GM19035 (cell line): Measurements from ENCODE around the gene SMARCC2.
"Not testable (repeated sequence)": the region's sequence is repeated elsewhere in the genome, so short reads cannot be mapped to it uniquely, and the experiment has no call there.

ENCODE experiments used
- ATAC-seq: cut with Tn5 transposase; IDR thresholded peaks from one replicate; pipeline ENCODE4 v1.9.1; 2021; ENCODE audit not compliant: unreplicated experiment

The SMARCC2 gene

DNA sequence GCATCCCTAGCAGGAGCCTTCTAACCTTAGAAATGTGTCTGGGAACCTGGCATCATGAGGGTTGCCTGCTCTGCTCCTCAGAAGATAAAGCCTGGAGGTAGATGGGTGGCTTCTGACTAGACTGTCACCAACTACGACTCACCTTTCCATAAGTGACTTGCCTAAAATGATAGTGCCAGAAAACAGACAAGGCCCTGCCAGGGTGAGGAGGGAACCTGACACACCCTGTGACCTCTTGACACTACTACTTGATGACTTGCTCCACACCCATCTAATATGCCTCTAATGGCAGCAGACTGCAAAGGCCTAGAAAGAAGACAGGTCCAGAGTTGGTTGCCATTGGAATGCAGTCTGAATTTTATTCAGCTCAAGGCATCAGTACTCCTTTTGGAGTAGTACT lies 23.1 kb upstream of the SMARCC2 start:
- no peak for ATAC-seq

DNA sequence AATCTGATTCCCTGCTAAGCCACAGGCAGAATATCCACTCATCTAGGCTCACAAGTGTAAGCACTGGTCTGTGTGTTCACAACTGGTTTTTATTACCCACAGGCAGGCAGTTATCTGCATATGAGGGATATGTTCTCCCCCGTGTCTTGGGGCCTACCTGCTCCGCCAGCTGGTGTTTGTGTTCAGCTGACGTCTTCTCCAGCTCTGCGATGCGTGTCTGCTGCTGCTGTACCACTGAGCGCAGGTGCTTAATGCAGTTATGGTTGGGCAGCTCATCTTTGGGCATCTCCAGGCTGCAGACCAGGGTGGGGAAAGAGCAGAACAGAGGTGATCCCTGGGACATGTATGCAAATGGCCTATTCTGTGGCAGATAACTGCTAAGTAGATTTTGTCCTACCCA lies 18.7 kb upstream of the SMARCC2 start:
- ATAC-seq = no peak

DNA sequence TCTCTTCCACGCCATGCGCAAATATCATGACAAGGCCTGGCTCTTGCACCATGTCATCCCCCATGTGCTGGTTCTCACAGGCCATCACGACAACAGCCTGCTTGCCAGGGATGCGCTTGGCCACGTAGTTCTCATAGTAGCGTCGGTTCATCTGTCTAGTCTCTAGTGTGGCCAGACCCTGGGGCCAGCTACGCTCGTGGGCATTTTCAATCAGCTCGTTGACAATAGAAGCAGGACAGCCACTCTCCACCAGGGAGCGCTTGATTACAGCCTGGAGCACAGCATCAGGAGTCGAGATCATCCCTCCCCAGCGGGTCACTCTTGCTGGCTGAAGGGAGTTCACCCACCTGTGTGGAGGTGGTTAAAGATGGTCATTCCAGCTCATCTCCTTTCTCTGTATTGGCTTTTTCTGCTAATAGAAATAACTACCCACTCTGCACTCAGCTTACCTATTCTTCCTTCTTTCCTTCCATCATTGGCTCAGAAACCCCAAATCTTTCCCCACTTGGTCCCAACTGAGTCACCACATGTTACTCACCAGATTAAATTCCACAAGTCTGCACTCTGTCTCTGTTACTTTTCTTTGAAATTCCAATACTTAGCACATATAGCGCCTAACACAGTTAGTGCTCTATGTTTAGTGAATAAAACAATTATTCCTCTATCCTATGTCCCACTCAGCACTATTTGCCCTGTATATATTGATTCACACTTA lies 17.3 kb upstream of the SMARCC2 start:
- no peak for ATAC-seq

DNA sequence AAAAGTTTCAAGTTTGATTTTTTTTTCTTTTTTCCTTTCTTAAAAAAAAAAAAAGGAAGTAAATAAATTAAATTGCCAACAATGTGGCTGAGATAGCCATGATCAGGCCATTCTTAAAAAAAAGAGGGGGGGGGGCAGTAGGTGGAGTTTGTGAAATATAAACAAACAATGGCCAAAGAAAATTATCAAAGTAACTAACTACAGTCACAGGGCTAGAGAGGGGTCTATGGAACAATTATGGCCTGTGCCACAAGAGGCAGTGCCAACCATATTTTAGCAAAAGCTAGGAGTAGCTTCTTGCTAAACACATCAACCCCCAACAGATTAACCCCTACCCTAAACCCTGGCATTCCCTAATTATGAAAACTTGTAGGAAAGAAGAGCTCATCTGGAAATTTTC lies 16.2 kb upstream of the SMARCC2 start:
- no peak for ATAC-seq

DNA sequence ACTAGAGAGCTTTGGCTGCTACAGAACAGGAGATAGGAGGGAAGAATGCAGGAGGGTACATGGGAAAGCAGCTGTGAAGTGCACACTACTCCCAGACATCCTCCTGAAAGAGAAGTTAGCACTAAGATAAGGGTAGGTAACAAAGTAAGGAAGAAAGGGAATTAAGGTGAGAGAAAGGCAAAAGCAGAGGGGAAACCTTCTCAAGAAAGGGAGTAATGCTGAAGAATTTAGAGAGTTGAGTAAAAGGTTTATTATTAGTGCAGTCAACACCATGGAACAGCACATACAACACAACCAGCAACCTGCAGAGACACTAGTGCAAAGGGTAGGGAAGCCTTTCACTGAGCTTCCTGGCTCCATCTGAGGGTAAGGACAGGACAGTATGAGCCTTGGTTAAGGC lies 15.0 kb upstream of the SMARCC2 start:
- no peak for ATAC-seq

DNA sequence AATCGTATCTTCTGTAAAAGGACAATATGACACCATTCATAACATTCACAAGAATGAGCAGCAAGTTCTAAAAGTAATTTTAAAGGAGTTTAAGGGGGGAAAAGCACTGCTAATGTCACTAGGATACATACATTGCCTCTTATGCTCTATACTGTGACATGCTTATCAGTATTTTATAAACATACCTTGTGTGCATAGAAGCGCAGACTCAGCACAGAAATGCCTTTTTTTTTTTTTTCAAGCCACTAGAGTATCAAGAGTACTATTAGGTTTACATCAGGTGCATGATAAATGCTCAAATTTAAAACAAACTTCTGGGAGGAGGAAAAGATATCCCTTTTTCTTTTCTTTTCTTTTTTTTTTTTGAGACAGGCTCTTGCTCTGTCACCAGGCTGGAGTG lies 13.6 kb upstream of the SMARCC2 start:
- no peak for ATAC-seq

DNA sequence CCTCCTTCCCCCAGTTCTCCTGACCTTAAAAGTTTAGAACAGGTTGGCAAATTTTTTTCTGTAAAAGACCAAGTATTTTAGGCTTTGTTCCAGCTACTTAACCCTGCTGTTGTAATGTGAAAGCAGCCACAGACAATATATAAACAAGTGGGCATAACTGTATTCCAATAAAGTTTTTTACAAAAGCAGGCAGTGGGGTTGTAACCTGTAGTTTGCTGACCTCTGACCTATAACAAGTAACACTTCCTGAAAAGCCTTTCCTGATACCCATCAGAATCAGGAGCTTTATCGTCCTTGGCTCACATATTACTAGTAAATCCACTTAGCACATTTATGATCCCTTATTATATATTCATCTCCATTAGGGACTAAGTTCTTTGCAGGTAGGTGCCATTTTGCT lies 13.1 kb upstream of the SMARCC2 start:
- no peak for ATAC-seq

DNA sequence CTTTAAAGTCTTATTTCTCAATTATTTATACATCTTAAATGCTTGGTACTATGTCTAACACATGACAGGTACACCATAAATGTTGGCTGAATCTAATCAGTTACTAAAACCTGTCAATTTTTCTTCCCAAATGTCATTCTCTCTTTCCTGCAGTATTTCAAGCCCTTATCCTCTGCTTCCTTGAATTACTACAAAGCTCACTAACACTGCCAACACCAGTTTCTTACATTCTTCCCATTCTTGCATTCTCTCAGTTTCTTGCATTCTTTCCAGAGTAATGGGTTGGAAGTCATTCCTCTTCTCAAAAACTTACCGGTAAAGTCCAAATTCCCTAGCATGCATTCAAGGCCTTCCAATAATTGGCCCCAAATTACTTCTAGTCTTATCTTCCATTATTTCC lies 9.6 kb upstream of the SMARCC2 start:
- ATAC-seq = no peak

DNA sequence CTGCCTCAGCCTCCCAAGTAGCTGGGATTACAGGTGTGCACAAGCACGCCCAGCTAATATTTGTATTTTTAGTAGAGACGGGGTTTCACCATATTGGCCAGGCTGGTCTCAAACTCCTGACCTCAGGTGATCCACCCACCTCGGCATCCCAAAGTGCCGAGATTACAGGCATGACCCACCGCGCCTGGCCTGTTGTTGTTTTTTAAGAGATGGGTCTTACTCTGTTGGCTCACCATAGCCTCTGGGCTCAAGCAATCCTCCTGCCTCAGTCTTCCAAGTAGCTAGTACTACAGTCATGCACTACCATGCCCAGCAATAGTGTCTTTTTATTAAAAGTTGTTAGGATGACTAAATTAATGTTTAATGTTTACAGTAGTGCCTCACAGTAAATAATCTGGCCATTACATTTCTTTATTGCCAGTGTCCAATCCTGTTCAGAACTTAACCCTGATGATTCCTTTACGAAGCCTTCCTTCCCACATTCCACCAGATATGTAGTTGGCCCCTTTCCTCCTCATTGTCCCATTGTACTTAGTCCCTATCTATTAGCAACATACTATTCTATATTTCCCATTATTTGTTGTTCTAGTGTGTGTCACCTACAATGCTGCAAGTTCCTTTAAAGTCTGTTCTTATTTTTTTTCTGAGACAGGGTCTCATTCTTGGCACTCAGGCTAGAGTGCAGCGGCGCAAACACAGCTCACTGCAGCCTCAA lies 8.8 kb upstream of the SMARCC2 start:
- ATAC-seq = no peak

DNA sequence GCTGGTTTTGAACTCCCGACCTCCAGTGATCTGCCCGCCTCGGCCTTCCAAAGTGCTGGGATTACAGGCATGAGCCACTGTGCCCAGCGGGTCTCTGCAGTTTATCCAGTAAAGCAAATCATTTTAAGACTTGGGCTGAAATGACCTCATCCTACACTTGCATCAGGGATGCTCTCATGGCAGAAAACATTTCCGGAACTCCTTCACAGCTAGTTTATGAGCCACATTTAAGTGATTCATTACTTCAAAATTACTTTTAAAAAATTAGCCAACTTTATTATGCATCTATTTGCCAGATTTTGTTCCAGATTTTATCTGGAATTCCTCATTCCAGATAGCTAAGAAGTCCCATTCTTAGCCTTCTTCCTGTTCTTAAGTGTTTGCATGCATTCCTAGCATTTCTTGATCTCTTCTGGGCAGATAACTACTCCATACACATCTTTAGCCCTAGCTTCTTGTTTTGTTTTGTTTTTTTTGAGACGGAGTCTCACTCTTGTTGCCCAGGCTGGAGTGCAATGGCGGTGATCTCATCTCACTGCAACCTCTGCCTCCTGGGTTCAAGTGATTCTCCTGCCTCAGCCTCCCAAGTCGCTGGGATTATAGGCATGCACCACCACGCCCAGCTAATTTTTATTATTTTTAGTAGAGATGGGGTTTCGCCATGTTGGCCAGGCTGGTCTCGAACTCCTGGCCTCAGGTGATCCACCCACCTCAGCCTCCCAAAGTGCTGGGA lies 7.7 kb upstream of the SMARCC2 start:
- ATAC-seq = not testable (repeated sequence)

DNA sequence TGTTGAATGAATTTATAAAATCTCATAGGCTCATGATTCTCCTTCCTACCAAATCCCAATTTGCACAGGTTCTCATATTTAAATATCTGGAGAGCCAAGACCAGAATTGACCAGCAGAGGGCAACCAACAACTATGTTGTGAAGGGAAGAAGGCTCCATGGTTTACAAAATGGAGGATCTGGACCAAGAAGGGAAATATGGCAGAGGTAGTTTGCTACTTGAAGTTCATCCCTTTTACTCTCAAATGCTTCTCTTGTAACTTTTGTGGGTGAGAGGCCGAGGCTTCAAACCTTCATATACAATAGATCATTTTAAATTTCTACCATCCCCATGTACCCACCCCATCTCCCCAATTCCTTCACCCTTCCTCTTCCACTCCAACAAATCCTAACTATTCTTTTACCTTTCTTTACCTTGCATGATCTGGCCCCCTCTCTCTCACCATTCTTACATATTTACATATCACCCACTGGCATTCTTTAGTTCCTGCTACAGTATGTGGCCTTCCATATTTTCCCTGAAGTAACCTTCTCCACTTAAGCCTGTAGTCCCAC lies 3.8 kb upstream of the SMARCC2 start:
- no peak for ATAC-seq

DNA sequence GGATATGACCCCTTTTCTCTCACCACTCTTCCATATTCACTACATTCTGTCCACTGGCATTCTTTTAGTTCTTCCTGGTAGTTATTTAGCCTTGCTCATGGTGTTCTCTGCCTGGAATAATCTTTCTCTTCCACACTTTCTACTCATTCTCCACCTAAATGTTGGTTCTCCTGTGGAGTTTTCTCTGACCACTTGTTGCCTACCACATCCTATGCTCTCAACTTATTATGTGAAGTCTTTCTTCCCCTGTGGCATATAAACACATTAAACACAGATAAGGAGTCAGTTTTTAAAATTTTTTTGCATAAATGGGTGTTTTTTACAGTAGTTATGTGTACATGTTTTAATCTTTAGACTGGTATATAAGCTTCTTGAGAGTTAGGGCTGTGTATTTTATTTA lies 3.3 kb upstream of the SMARCC2 start:
- no peak for ATAC-seq

DNA sequence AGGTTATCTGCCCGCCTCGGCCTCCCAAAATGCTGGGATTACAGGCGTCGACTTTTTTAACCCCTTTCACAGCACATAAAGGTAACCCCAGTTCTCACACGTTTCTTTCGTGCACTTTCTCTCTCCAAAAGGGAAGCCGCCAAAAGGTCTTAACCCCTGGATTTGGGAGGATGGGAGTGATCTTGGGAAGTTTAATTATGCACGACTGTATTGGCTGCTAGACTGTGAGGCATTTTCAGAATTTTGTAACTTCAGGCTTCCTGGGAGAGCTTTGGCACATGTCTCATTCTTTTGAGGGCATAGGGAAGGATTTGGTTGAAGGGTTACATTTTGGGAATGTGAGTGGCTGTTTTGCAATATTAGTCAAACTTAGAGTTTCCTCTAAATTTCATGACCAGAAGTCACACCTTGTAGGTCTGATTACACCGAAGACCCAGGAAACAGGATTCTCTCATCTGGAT lies 1.4 kb upstream of the SMARCC2 start:
- ATAC-seq = no peak

DNA sequence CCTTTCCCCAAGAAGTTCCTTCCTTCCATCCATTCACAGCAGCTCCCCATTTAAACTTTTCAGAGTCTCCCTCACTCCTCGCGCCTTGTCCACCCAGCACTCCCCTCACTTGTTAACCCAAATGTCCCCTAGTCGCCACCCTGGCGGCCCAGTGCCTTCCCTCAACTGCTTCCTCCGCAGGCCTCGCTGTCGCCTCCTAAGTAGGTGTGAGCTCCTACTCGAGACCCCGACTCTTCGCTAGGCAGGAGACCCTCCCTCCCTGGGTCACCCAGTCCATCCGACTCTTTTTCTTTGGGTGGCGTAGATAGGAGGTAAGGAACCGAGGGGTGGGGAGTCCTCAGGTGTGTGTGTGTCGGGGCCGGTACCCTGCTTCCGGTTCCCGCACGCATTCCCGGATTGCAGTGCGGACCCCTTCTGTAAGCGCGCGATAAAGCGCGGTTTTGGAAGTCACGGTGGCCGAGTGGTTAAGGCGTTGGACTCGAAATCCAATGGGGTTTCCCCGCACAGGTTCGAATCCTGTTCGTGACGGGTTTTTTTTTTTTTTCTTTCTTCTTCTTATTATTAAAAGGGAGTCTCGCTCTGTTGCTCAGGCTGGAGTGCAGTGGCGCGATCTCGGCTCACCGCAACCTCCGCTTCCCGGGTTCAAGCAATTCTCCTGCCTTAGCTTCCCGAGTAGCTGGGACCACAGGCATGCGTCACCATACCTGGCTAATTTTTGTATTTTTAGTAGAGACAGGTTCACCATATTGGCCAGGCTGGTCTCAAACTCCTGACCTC lies 823 bp upstream of the SMARCC2 start:
- ATAC-seq = peak; percentile 21

DNA sequence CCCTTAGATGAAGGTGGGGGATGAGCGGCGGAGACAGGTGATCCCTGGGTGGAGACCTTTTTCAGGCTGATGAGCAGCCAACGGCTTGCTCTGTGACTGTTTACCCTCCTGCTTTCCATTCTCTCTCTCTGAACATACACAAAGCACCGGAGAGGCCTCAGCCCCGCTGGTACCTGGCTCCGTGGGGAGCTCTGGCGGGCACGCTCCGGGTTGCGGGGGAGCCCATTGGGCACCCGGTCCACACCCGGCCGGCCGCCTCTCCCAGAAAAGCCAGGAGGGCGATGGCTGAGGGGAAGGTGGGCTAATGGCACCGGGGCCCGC lies 545 bp downstream of the SMARCC2 start:
- ATAC-seq = no peak

DNA sequence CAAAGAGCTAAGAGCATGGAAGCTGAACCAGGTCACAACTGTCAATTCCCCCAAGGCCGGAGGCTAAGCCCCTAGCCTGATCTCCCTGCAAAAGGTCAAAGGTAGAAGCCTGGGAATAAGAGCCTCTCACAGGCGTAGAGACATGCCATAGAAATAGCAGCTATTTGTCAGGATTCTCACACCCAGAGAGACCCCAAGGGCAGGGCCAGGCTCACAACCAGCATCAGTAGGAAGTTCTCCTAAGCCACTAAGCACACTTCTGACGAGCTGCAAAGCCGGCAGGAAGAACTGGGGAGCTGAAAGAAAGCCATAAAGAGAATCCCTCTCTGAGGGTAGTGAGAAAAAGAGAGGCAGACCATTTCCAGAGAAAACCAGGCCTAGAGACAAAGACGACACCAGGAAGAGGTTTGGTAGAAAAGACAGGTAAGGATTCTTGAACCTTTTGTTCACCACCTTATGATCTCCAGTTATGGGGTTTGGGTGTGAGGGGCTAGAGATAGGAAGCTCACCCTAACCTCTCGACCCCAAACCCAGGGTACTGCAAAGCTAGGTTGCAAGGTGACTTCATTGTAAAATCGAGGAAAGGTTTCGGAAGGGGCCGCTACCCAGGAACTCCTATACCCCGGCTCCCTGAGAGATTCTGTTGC lies 1.0 kb downstream of the SMARCC2 start:
- no peak for ATAC-seq

DNA sequence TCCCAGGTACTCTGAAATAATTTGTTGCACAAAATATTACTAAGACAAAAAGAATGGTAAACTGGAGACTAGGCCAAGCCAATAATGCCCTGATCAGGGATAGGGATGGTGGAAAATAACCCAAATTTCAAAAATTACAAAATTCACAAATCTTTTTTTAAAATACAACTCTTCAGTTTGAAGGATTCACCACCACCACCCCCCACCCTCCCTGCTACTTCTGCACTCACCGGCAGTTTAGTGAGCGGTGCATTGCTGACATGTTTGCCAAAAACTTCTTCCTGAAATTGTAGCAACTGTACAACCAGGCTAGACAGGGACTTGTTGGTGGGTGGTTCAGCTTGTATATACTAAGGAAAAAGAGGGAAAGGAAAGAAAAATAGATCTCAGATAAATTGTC lies 2.3 kb downstream of the SMARCC2 start:
- ATAC-seq = no peak

DNA sequence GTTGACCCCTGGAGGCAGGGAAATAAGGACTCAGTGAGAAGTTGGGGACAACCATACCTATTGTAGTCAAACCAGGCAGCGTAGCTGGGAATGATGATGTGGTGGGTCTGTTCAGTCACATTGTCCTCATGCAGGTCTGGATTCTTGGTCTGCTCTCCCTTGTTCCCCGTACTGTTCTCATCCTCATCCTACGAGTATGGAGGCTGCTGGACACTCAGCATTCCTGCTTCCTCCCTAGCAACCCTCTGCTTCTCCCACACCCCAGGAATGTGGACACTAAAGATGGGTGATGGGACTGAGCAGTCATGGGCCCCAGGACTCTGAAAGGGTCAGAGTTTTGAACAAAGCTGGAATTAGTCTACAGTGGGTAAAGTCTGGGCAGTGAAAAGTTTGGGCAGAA lies 10.9 kb downstream of the SMARCC2 start:
- no peak for ATAC-seq

DNA sequence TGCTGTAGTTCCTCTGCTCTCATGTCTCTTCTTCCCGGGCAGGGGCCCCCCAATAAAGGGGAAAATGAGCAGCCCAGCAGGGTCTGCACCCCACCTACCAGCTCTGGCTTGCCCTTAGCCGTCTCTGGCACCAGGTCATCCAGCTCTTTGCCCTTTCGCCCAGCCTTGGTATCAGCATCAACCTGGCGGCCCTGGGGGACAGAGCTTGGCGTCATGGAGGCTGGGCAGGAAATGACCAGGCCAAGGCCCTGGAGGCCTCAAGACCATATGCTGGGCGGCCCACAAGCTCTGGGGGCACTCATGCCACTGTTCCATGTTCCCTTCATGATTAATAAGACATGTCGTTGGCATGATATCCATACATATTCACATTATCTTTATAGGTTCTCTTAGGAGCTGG lies 16.4 kb downstream of the SMARCC2 start:
- ATAC-seq = no peak

DNA sequence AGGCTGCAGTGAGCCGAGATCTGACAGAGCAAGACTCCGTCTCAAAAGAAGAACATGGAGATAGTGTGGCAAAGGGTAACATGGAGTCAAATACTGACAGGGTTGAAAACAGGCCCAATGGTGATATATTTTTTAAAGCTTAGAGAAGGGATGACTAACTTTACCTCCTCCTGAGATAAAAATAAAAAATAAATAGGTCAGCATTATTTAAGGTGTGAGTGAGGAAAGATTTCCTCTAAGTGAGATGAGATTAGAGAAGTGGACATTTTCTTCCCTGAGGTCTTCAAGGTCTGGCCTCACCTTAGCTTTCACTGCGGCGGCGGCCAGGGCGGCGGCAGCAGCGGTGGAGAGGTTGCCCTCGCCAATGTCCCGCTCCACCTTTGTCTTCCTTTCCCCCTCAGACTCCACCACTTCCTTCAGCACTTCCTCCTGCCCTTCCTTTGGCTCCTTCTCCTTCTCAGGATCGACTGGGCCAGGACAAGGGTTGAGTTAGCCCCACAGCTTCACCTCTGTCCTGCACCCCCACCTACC lies 20.0 kb downstream of the SMARCC2 start:
- no peak for ATAC-seq
